Stimulated activated CD8-positive, alpha-beta memory T cell treated with anti-CD3 and anti-CD28 coated beads, Interleukin-7, amount 100 ng/mL, for 24 hours (primary cell): Measurements from ENCODE around the gene GPR153.

Experiments
- DNase-seq: peaks from one replicate; pipeline ENCODE4 v3.0.0-alpha.2; 2020; ENCODE audit warnings: low read depth

The GPR153 gene

DNA sequence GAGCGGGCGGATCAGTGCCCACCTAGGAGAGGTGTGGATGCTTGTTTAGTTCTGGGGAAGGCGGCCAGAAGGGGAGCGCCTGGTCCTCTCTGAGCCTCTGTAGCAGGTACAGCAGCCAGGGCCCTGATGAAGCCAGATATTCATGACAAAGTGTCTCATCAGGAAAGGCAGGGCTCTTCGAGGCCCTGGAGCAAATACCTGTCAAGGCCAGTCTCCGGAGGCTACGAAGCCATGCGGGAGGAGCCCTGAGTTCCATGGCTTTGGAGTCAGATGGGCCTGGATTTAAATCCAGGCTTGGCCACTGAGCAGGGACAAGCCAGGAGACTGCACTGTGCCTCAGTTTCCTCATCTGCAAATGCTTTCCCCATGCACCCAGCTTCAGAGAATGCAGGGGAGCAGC is 25.4 kb upstream of the GPR153 start:
- no peak for DNase-seq

DNA sequence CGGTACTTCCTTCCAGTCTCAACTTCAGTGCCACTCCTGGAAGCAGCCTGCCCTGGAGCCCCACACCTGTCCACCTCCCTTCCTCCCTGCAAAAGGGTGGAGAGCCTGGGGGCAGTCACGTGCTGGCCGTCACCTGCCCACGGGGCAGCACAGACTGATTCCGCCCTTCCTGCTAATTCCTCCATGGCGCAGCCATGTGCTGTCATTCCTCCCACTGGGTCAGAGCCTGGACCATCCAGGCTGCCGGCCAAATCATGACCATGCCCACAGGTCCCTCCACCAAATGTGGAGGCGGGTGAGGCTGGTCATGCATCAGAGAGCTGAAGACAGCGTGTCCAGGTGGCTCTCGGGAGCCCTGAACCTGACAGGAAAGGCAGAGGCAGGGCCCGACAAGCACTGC is 24.4 kb upstream of the GPR153 start:
- no peak for DNase-seq

DNA sequence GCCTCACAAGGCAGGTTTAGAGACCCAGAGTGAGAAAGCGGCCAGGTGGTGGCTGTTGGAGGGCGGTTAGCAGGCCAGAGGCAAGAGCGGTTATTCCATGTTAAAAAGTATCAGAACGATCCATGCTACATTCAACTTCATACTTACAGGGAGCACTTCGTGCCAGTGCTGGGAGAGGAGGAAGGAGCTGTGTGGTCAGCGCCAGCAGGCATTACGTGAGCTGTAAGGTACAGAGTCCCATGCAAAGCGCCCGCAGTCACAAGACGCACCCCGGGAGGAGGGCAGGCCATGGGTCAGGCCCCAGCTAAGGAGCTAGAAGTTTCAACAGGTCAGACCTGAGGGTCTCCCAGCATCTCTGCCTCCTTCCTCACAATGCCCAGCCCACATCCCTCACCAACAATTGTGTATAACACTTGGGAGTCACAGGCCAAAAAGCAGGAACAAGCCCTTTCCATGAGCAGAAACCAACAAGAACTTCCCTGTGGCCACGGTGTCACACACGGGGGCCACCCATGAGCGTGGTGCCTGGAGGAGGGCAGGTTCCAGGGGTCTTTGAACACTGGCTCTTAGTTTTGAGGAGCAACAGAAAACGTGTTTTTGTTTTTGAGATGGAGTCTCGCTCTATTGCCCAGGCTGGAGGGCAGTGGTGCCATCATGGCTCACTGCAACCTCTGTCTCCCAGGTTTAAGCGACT is 21.8 kb upstream of the GPR153 start:
- no peak for DNase-seq

DNA sequence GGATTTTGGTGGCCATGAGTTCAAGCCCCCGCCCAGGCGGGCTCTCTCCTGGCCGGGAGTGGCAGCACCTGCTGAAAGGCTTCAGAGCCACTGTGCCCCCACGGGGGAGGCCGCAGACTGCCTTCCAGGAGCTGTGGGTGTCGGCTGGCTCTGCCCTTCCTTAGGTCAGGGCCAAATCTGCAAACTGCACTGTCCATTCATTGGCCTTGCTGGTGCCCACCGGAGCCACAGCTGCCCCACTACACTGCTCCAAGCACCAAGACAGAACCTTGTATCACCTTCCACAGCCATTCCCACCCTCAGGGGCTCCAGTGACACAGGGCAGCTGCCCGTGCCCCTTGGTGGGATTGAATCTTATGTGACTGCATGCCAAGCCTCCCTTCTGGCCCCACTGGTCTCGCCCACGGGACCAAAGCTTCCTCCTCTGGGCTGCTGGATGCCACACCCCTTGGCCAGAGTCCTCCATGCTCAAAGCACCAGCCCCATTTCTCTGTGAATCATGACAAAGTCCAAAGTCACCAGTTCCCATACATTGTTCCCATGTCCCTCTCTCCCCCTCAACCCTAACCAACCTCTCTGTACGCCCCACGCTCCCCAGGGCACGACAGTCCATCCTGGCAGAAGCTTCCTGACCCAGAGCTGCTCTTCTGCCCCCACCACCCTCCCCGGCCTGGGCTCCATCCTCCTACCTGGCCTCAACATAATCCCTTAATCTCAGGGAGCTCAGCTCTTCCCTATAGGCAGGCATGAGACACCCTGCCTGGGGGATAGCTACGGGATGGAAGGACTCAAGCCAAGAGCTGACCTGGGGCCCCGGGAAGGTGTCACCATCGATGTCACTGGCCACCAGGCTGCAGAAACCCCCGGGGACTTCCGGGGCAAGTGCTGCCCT is 20.9 kb upstream of the GPR153 start:
- no peak for DNase-seq

DNA sequence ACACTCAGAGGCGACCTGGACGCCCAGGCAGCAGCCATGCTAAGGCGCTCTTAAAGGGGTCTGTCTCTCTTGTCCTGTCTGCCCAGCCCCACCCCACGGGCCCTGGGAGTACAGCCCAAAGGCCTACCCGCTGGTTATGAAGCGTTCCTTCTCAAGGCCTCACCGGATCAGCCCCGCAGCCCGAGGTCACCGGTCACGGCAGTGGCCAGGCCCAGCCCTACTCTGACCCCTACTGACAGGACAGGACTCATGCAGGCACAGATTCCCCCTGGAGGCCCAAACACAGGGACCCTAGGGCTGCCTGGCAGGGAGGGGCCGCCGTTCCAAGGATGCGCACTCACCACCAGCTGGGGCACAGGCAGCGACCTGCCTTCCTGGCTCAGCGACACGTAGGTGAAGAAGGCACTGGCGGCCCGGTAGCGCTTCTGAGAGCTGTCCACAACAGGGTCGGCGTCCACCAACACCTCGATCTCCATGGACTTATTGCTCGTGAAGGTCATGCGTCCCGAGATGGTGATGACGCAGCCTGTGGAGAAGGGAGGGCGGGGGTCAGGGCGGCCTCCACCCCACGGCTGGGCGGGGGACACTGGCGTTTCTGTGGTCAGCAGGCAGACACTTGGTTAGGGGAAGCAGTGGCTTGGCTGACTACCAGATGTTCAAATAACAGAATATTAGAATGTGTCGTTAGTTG is 20.0 kb upstream of the GPR153 start:
- DNase-seq = no peak

DNA sequence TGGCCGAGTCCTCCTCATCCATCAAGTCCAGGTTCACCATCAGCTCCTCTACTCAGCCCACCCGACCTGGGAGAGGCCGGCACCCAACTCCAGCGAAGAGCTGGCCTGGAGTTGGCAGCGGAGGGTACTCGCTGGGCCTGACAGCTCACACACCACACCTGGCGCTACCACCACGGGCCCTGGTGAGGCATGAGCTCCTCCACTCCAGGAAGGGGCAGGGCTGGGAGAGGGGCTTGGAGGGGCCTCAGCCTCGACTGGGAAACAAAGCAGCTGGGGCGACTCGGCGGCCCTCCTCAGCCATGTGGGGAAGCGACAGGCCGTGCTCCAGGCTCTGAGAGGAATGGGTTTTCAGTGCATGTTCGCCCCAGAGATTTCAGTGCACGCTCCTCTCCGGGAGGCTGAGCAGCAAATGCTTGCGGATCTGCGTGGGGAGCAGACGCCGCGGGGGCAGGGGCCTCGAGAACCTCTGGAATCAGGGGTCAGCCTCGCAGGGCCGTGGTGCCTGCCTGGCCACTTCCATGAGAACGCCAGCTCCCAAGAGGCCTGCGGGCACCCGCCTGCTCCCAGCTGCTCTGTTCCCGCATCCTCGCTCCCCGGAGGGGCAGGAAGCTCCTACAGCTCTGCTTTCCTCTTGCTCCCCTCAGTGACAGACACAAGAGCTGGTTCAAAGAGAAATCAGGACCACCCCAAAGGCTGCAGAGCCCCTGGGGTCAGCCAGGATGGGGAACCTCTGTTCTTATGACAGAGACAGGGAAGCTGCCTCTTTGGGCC is 18.9 kb upstream of the GPR153 start:
- DNase-seq = no peak

DNA sequence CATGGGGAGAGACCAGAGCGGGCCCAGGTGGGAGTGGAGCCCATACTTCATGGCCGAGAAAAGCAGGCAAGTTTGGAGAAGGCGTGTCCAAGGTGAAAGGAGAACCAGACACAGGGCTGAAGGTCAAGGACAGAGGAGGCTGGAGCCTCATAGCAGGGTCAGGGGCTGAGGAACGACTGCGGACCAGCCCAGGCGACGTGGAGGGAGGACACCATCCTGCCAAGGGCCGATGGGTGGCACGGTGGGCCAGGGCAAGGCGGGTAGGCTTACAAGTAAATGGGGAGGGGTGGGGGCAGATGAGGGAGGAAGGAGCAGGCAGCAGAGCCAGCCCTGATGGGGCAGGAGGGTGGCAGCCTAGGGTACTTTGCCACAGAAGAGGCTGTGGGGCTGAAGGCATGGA is 18.2 kb upstream of the GPR153 start:
- DNase-seq = no peak

DNA sequence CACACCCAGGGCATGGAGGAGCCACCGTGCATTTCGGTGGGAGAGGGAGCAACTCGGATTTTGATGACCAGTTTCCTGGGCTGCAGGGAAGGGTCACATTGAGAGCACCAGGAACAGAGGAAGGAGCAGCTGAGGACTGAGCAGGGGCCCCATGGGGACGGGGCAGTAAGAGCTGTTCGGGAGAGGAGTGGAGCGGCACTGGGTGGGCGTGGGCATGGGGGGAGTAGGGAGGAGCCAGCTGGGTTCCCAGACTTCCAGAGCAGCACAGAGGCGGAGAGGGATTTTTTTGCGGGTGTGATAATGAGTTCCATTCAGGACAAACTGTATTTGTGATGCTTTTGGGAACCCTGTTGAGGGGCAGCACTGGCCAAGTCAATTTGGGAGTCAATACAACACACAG is 17.4 kb upstream of the GPR153 start:
- DNase-seq = no peak

DNA sequence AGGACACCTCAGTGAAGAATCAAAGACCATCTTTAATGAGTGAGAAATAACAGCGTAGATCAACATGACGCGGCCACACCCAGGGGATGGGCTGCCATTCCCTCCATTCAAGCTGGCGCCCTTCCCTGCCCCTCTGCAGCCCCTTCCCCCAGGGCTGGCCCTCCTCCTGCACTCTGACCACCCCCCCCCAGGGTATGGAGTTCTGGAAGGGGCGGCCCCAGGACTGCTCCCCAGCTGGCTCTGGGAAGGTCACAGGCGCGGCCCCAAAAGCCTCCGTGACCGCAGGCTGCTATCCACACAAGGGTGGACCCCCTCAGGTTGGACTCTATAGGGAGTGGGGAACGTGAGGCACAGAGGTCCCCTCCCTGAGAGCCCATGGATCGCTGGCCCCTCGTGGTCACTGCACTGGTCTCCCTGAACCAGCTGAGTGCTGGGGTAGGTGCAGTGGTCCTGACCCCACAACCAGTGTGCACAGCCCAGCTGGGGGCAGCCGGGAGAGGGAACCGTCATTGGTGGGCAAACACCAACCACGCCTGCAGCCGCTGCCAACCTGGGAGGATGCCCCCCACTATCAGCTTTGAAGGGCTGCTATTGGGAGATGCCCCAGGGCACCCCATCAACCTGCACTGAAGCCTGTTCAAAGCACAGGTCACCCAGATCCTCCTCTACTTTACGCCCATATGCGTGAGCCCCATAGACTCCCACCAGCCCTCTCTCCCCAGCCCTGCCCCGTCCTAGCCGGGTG is 16.1 kb upstream of the GPR153 start:
- DNase-seq = no peak

DNA sequence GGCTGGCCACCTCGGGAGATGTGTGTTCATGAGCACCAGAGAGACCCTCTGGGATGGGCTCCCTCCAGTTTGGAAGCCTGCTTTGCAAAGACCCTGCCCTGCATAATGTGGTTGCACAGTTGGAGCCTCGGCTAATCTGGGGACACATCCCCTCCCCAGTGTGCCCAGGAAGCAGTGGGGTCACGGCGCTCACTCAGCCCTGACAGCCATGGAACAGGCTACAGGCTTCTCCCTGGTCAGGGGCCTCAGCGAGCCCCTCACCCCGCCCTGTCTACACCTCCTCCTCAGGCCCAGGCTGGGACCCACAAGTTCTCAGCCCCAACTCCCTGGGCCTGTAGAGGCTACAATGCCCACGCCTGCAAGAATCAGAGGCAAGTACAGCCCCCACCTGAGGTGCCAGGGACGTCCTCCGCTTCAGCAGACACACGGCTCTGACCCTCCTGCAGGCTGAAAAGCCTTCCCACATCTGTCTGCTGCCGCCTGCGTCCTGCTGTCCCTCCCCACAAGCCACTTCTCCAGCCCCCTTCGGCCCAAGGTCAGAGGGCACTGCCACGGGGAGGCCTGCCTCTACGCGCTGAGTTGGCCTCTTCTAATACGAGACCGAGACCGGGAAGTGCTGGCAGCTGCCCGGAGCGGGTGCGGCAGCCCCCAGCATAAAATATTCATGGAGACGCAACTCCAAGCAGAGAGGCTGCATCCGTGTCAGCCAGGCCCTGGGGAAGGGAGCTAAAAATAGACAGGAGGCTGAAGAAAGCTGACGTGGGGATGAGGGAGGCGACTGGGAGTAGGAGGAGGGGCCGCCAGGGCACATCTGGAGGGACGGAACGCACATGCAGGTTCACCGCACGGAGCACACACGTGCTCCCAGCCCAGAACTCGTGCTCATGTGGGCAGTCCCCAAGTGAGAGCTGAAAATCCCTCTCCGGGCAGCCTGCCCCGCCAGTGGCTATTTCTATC is 15.2 kb upstream of the GPR153 start:
- DNase-seq = no peak

DNA sequence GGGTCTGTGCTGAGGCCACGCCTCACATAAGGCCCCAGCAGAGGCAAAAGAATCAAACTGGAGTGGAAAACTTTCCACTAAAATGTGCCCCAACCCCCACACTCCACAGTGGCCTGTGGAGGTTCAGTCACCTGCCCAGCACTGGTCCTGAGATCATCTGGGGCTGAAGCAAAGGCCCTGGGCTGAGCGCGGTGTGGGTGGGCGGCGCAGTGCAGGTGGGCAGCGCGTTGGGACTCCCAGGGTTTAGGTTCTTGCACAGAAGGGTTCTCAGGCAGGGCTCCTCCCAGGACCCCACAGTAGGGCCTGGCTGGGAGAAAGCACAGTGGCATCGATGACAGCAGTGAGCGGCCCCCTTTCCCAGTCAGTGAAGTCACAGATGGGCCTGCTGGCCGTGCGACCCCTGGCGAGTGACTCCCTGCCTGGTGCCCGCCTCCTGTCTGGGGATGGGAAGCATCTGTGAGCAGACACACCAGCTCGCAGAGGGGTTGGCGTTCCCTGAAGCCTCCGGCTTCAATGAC is 13.8 kb upstream of the GPR153 start:
- DNase-seq = no peak

DNA sequence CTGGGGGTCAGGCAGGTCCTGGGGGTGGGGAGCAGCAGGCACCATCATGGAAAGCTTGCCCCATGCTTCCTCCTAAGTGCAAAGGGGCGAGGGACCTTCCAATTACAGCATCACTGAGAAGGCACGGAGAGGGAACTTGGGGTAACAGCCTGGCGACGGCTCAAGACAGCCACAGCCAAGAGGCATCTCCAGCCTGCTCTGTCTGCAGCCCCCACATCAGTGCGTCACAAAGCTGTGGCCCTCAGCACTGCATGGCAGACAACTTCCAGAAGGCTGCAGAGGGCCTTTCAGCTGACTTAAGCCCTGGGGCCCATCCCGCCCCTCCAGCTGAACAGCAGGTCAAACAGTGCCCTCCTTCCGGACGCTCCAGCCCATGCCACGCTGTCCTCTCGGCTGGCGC is 13.2 kb upstream of the GPR153 start:
- no peak for DNase-seq

DNA sequence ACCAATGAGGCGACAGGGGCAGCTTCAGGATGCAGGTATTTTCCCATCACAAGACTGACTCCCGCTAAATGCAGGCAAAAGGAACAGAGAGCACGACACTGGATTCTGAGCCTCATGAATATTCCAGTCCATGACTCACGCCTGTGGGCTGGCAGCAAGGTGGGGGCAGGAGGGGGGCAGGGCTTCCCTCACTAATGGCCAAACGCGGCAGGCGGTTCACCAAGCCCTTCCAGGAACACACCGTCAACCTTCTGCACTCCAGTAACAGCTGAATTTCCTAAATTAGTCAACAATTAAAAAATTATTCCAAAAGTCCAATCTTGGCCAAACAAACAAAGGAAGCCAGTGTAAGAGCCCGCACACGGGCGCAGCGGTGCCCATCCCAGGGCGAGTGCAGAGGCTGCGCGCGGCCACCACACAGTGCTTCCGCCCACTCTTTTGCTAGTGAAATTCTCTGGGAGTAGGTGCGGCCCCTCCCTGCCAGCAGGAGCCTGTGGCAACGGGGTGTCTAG is 12.5 kb upstream of the GPR153 start:
- DNase-seq = no peak

DNA sequence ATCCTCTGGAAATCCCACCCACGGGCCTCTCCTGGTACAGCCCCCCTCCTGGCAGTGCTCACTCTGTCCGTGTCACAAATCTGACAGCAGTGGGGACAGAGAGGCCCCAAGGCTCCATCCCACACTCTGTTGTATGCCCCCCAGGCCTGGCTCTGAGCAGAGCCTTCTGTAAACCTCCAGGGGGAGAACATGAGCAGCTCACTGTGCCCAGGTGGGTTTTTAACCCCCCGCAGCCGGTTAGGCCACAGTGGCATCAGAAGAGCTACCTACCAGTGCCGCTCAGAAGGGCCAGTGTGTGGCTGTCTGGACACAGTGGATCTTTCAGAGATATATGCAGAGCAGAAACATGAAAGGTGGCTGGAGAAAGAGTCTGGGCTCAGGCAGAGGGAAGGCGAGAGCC is 12.0 kb upstream of the GPR153 start:
- DNase-seq = no peak

DNA sequence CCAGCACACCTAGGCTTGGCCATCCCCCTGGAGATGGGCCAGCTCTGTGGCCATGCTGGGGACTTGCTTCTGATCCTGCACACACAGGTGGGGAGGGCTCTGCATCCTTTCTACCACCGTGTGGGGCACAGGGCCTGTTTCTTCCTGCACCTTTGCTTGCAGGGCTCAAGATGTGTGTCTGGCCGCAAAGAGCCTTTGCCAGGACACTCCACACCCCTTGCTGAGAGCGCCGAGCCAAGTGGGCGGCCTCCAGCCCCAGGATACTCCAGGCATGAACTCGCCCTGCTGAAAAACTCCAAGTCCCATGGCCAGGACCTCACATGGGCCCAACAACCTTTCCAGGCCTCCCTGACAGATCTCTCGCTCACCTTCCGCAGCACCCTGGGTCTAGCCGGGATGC is 11.6 kb upstream of the GPR153 start:
- no peak for DNase-seq

DNA sequence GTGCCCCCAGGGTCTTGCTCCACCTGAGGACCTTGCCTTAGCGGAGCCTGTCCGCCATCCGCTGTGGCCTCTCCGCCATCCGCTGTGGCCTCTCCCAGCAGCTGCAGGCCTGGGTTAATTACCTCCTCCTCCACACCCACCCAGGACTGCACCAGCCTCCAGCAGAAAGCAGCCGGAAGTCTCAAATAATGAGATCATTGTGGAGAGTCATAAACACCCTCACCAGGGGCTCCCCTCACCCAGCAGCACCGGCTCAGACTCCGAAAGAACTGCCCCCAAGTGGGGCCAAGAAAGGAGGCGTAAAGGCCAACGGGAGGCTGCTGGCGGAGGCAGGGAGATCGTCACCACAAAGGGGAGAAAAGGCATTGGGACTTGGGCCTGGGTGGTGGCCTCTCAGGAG is 10.7 kb upstream of the GPR153 start:
- no peak for DNase-seq

DNA sequence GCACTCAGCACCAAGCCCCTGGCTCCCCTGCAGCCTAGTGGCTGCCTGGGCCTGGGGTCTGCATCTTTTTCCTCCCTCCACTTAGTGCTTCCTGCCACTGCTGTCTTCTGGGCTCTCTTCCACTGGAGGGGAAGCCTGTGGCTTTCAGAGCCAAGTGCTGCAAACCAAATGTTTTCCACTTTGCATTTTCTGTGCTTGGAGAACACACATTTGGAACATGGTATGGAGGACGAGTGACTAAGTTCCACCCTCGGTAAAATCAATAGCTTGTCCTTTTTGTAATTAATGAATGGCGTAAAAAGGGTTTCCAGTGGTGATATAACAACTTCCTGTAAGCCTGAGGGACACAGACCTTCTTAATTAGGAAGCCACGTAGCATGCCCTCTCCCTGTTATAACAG is 10.1 kb upstream of the GPR153 start:
- DNase-seq = no peak

DNA sequence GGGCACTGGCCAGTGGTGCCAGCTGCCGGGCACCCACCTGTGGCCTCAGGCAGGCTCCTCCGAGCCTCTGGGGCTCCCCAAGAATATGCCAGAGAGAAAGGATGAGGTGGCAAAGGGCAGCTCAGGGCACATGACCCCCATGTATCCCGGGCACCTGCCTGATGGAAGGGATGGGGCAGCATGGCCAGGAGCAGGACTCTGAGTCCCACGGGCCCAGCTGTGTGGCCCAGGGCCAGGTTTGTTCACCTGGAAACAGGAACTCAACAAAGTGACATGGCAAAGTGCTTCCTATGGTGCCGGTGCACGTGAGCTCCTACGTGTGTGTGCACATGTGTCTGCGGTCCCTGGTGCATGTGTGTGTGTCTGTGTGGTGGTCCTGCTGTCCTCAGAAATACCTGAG is 9.5 kb upstream of the GPR153 start:
- DNase-seq = no peak

DNA sequence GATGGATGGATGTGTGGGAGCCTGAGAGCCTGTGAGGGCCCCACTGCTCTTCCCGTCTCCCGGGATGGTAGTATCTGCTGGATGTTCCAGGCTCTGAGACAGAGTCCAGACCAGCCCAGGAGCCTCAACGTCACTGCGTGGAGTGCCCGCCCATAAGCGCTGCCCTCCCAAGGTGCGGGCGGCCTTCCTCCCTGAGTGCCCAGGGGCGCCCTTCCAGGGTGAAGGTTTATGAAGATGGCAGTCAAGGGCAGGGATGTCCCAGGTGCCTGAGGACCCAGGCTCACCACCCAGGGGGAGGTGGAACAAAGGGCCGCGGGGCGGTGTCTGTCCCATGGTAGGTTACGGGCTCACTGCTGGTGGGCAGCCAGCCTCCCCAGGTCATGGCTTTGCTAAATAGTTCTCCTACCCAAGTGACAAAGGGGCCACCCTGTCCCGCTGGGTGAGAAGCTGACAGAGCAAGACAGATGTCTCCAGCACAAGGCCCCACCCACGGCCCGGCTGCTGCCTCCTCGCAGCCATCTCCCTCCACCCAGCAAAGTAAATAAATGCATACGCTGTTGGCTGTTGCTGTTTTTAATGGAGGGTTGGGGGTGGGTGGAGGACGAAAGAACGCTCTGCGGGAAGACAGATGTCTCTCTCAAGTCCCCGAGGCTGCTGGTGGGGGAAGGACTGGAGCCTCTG is 9.0 kb upstream of the GPR153 start:
- no peak for DNase-seq
